ENCODE results near the gene IL1RAPL2. TPM values are rescaled to one million over a fixed set of nuclear protein-coding genes. Genes with fewer than 3 reads are reported as not detected.

IL1RAPL2 gene
- total and polyA plus RNA-seq, 2 of the 8 experiments (the other 6 are each of a cell fraction or from before 2014, with no cell fraction given), result 0.20 to 1.3 TPM

GRCh38 chrX:105775679-105776078, 1209.7 kb downstream of the IL1RAPL2 start:
- H3K79me1 ChIP-seq (ENCODE audit: low read depth, low read length), result no peaks in the 10 kb centered on the region
- no peak overlapping the region for H3K18ac ChIP-seq (ENCODE audit: extremely low read depth, low read length)
- H2AFZ ChIP-seq (ENCODE audit: low read length), result no peak overlapping the region
- no peaks in the 10 kb centered on the region for H3K4me1 ChIP-seq (replicated peaks in 1 of 4; ENCODE audit: control insufficient read depth in 3 of 4, insufficient read depth in 4 of 4, low read length in 3 of 4)
- no peak overlapping the region for H2BK120ac ChIP-seq (replicated peaks; ENCODE audit: low read depth, low read length)
- no peak overlapping the region for H4K91ac ChIP-seq (replicated peaks; ENCODE audit: insufficient read length, low read length)
- H4K5ac ChIP-seq (ENCODE audit: insufficient read length, low read depth, low read length), result no peak overlapping the region
- H3K23me2 ChIP-seq (ENCODE audit: low read depth, low read length), result no peaks in the 10 kb centered on the region
- no peak for DNase-seq (ENCODE audit: low read depth in 1 of 2, low spot score in 2 of 2)
- H3K27me3 ChIP-seq (replicated peaks in 1 of 4; ENCODE audit: control insufficient read depth in 3 of 4, extremely low read depth in 1 of 4, insufficient read depth in 3 of 4, low read length in 3 of 4), result no peaks in the 10 kb centered on the region
- H3K79me2 ChIP-seq (ENCODE audit: control insufficient read depth in 1 of 2, insufficient read depth in 2 of 2, low read length in 2 of 2), result no peaks in the 10 kb centered on the region
- H2BK15ac ChIP-seq (ENCODE audit: low read length), result no peak overlapping the region
- H3K14ac ChIP-seq (ENCODE audit: insufficient read length), result no peak overlapping the region
- H3K9me3 ChIP-seq (ENCODE audit: insufficient read depth in 2 of 2, low read depth in 1 of 2, low read length in 1 of 2), result no peaks in the 10 kb centered on the region
- H2BK5ac ChIP-seq (ENCODE audit: low read depth, low read length), result no peak overlapping the region
- no peak overlapping the region for H3K56ac ChIP-seq (replicated peaks; ENCODE audit: insufficient read length, low read depth, low read length)
- no peak overlapping the region for H3K23ac ChIP-seq (ENCODE audit: insufficient read length)
- no peak overlapping the region for H3K4me3 ChIP-seq (ENCODE audit: extremely low read depth in 1 of 4, insufficient read depth in 2 of 4, low read depth in 3 of 4, low read length in 4 of 4)
- WGBS, 2 experiments (ENCODE audit: extremely low coverage in 1 of 2, insufficient coverage in 1 of 2, insufficient read length in 1 of 2, insufficient replicate concordance in 2 of 2, low coverage in 1 of 2, low lambda C conversion rate in 2 of 2, missing lambda C conversion rate in 1 of 2), result 91% methylated on average over 3 of the region's 3 CpGs; no CpG with 5 or more reads in 1 of the 2 experiments
- POLR2A ChIA-PET (ENCODE audit: partially characterized antibody), result no interaction called here
- CTCF ChIA-PET (ENCODE audit: partially characterized antibody), result interaction anchor here (1.3 kb wide), 1 partner anchor 18 kb away, joined by 3 read pairs; no protein-coding TSS in a partner anchor
- H3K27ac ChIP-seq (ENCODE audit: low read depth, low read length), result no peak overlapping the region
- no peak overlapping the region for H2BK12ac ChIP-seq (ENCODE audit: low read depth, low read length)
- no peak overlapping the region for H3K9ac ChIP-seq (replicated peaks in 1 of 4; ENCODE audit: extremely low read depth in 1 of 4, low read depth in 3 of 4, low read length in 3 of 4)
- no peak overlapping the region for H2AK5ac ChIP-seq (ENCODE audit: low read depth, low read length)
- H2BK20ac ChIP-seq (ENCODE audit: low read length), result no peak overlapping the region
- no peaks in the 10 kb centered on the region for H4K20me1 ChIP-seq (replicated peaks in 1 of 2; ENCODE audit: control insufficient read depth in 1 of 2, insufficient read depth in 2 of 2, low read length in 2 of 2)
- H3K4me2 ChIP-seq (ENCODE audit: insufficient read depth in 1 of 2, low read depth in 2 of 2, low read length in 2 of 2), result no peak overlapping the region
- H4K8ac ChIP-seq (ENCODE audit: extremely low read depth, insufficient read depth, low read length), result no peak overlapping the region
- no peak for FAIRE-seq
- H3K36me3 ChIP-seq (ENCODE audit: control insufficient read depth in 2 of 4, insufficient read depth in 4 of 4, low read length in 3 of 4), result no peaks in the 10 kb centered on the region
- H3K4ac ChIP-seq (replicated peaks; ENCODE audit: insufficient read length, low read depth, low read length), result no peak overlapping the region
- TF ChIP-seq GTF2F1 (IDR thresholded peaks at IDR 0.05; ENCODE audit: borderline replicate concordance, low read depth, low read length) (no peak), HDAC2 (IDR thresholded peaks at IDR 0.05; ENCODE audit: borderline replicate concordance in 1 of 2, low read depth in 2 of 2, low read length in 2 of 2) (no peak), ATF2 (IDR thresholded peaks at IDR 0.05; ENCODE audit: low read length) (no peak), MAX (IDR thresholded peaks at IDR 0.05) (no peak), POLR2AphosphoS5 (IDR thresholded peaks at IDR 0.05; ENCODE audit: low read depth, low read length) (no peak), SRF (IDR thresholded peaks at IDR 0.05; ENCODE audit: low read depth, low read length) (no peak)

Measured in H1 (cell line).